HG03460 (cell line): ENCODE data around the gene RNF213.

Source experiments
- ATAC-seq: cut with Tn5 transposase; IDR thresholded peaks from one replicate; pipeline ENCODE4 v1.9.1; 2021; ENCODE audit not compliant: unreplicated experiment

RNF213 gene

GRCh38 chr17:80414508-80414802 lies 153.8 kb downstream of the RNF213 start:
- no peak for ATAC-seq

GRCh38 chr17:80414803-80415625 lies 154.4 kb downstream of the RNF213 start, which contains the start of gene ENDOV:
ENDOV (plus strand) TSS chr17:80415167; CDS start chr17:80415195, 28 bp downstream.
- peak; percentile 83 for ATAC-seq

- ATAC-seq: no peak
These were observed 155.0 kb downstream of the RNF213 start for GRCh38 chr17:80415626-80416137.

- ATAC-seq: no peak
These were observed 155.7 kb downstream of the RNF213 start for GRCh38 chr17:80416260-80416939.

GRCh38 chr17:80416940-80417293 lies 156.3 kb downstream of the RNF213 start:
- ATAC-seq: no peak

- no peak for ATAC-seq
These were observed 157.9 kb downstream of the RNF213 start for GRCh38 chr17:80418589-80418988.

- ATAC-seq: no peak
These were observed 158.6 kb downstream of the RNF213 start for GRCh38 chr17:80419255-80419654.

- no peak for ATAC-seq
These were observed 160.9 kb downstream of the RNF213 start for GRCh38 chr17:80421381-80422090.

GRCh38 chr17:80422276-80422675 lies 161.6 kb downstream of the RNF213 start:
- no peak for ATAC-seq

- no peak for ATAC-seq
These were observed 162.3 kb downstream of the RNF213 start for GRCh38 chr17:80422981-80423380.

- ATAC-seq: no peak
These were observed 163.0 kb downstream of the RNF213 start for GRCh38 chr17:80423536-80424225.

- ATAC-seq: no peak
These were observed 163.6 kb downstream of the RNF213 start for GRCh38 chr17:80424261-80424660.

- no peak for ATAC-seq
These were observed 164.5 kb downstream of the RNF213 start for GRCh38 chr17:80424878-80425765.

- no peak for ATAC-seq
These were observed 165.3 kb downstream of the RNF213 start for GRCh38 chr17:80425835-80426426.

- ATAC-seq: no peak
These were observed 166.1 kb downstream of the RNF213 start for GRCh38 chr17:80426671-80427326.

GRCh38 chr17:80427366-80428282 lies 167.0 kb downstream of the RNF213 start:
- no peak for ATAC-seq

- ATAC-seq: no peak
These were observed 167.7 kb downstream of the RNF213 start for GRCh38 chr17:80428363-80428762.

GRCh38 chr17:80428796-80429195 lies 168.1 kb downstream of the RNF213 start:
- no peak for ATAC-seq
